Heart right ventricle (tissue), 16 donors: Measurements from ENCODE around the gene IL21R. TPM values are rescaled to one million over a fixed set of nuclear protein-coding genes. Genes with fewer than 3 reads are reported as not detected.

Experiments
- ATAC-seq, 8 donors: fragments of 200-7000 bp; cut with Tn5 transposase; one replicate each; pipeline ENCODE4 v1.9.1; 2020; ENCODE audit warnings: mild to moderate bottlenecking in 8 of 8, moderate library complexity in 8 of 8, moderate number of reproducible peaks in 1 of 8
- DNase-seq, 2 donors: peaks; one replicate each; pipeline ENCODE4 v3.0.0-alpha.2; 2020
- H3K27ac ChIP-seq, 10 donors: fragments of 200-600 bp; sonication (generic) in 2 of 10; one replicate each; pipeline versions ENCODE4 v1.5.0 to v1.8.0; 2020 to 2022; ENCODE audit warnings: mild to moderate bottlenecking in 3 of 10
- H3K27me3 ChIP-seq, 7 donors: fragments of 200-600 bp; one replicate each; pipeline ENCODE4 v1.8.0; 2021 to 2022; ENCODE audit warnings: mild to moderate bottlenecking in 2 of 7
- H3K36me3 ChIP-seq, 9 donors: fragments of 200-600 bp; sonication (generic) in 1 of 9; one replicate each; pipeline versions ENCODE4 v1.5.0 to v1.8.0; 2020 to 2022; ENCODE audit warnings: mild to moderate bottlenecking in 2 of 9
- H3K4me1 ChIP-seq, 9 donors: fragments of 200-600 bp; sonication (generic) in 1 of 9; one replicate each; pipeline versions ENCODE4 v1.5.0 to v1.8.0; 2020 to 2022; ENCODE audit warnings: mild to moderate bottlenecking in 4 of 9
- H3K4me3 ChIP-seq, 10 donors: fragments of 200-600 bp; sonication (generic) in 2 of 10; one replicate each; pipeline versions ENCODE4 v1.5.0 to v1.8.0; 2020 to 2022; ENCODE audit warnings: mild to moderate bottlenecking in 7 of 10, moderate library complexity in 2 of 10
- H3K9me3 ChIP-seq, 11 donors: fragments of 200-600 bp in 10 of 11; sonication (generic) in 2 of 11; one replicate each; pipeline versions ENCODE4 v1.5.0 to v1.8.0; 2013 to 2022; ENCODE audit warnings: mild to moderate bottlenecking in 2 of 11, control low read depth in 1 of 11, moderate library complexity in 1 of 11
- WGBS, 2 donors: extraction: QIAGEN DNeasy Blood & Tissue Kit; methylation state at CpG; one replicate each; pipeline ENCODE4 v1.1.7; 2013; ENCODE audit warnings: inconsistent platforms in 1 of 2; 5-methylcytosine and 5-hydroxymethylcytosine counted together
- intact Hi-C, 10 donors: fragments of 100-400 bp; cut with DNase I; formaldehyde crosslinking; loops; one replicate each; pipeline versions ENCODE4 v1.11.1 to v1.14.2; 2022
- polyA plus RNA-seq, 2 donors: library from polyadenylated mRNA; stranded (reverse); fragments of 200-250 nt; gene quantifications; one replicate each; pipeline ENCODE4 v1.2.3, GENCODE V29; 2013
- total RNA-seq, 10 donors: library from RNA; stranded (reverse); fragmentation: NEBNext Ultra II Directional in 3 of 10; extraction: Animal tissue kit (Norgen Biotek cat#: 25700) in 3 of 10; gene quantifications; one replicate each; pipeline versions ENCODE4 v1.2.1 to v1.2.4, GENCODE V29; 2021 to 2023
- TF ChIP-seq, protein P1 (sequence below), 9 donors: fragments of 200-600 bp; sonication (generic) in 2 of 9; IDR thresholded peaks; one replicate each; pipeline versions ENCODE4 v1.5.0 to v1.8.0; 2021 to 2022; ENCODE audit warnings: antibody characterized with exemption in 9 of 9, mild to moderate bottlenecking in 5 of 9, moderate library complexity in 1 of 9
- donor health status: Arrhythmogenic right ventricular cardiomyopathy.
- donor health status: ischemic (EF 13 %, LVEDD 7.1; RV severe dilation, severe dysfunction).
- donor health status: healthy with polysubstance abuse.
- donor health status: DM: no; HTN: yes; CAD: no.
- donor health status: DM: no; HTN: no; CAD: no.
- donor health status: ischemic (EF 25% LVEDD 6.9; RV normal size, moderate dysfunction).
- donor health status: ischemic (EF 25% LVEDD 5.7; RV mildly dilated, moderate dysfunction).
- donor health status: healthy.
- donor health status: DM: yes; HTN: yes; CAD: no.
- donor health status: Ischemic cardiomyopathy.
- donor health status: ischemic (EF 35%, LVEDD 5.7; RV mildly dilated, moderate dysfunction).
- donor health status: nonischemic (EF 11% LVEDD 7.7; RV severe dilation, severe dysfunction).
- donor health status: DM: yes; HTN: yes; CAD: no.
- donor health status: PGD.
- donor health status: ischemic (EF 29% LVEDD 5.4; RV normal size, mild dysfunction).
- donor health status: nonischemic (EF 23%, LVEDD 6.1; RV moderate dilation, normal function).

Gene IL21R
- total and polyA plus RNA-seq, 12 donors = 0.06 to 3.6 (median 0.14) TPM; not detected in 2

DNA sequence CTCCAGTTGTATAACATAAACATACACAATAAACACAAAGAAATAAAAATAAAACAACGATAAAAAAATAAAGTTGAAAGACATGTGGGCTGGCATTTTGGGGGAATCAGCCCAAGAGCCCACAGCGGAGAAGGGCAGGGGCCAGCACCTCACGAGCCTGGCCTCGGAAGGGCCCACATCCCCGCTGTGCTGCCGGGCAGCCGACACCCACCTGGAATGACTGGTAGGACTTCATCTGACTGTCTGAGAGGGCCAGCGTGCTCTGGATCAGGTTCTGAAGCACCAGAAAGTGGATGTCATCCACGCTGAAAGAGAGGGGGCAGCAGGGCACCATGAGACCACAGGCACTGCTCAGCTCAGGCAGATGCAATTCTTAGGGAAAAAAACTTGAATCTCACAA, 74.3 kb downstream of the IL21R start:
- Histone ChIP-seq H3K27me3 (no peaks in the 10 kb centered on the region), H3K4me1 (peaks cover 0 to under 1% (median 0%) of the 10 kb centered on the region in 9 donors), H3K9me3 (no peaks in the 10 kb centered on the region), H3K27ac (peak overlapping the region in 1 of 10 donors; percentile 14), H3K4me3 (no peak overlapping the region), H3K36me3 (peaks cover 3 to 100% (median 85%) of the 10 kb centered on the region in 9 donors)
- ATAC-seq (no peak), DNase-seq (no peak)
- WGBS, 2 donors = 96% methylated on average over 9 of the region's 9 CpGs
- intact Hi-C loops = loop anchor here in 1 of 10 donors (10.0 kb wide), 1 partner anchor 59 kb away; no protein-coding TSS in a partner anchor
- TF ChIP-seq, protein P1, sequence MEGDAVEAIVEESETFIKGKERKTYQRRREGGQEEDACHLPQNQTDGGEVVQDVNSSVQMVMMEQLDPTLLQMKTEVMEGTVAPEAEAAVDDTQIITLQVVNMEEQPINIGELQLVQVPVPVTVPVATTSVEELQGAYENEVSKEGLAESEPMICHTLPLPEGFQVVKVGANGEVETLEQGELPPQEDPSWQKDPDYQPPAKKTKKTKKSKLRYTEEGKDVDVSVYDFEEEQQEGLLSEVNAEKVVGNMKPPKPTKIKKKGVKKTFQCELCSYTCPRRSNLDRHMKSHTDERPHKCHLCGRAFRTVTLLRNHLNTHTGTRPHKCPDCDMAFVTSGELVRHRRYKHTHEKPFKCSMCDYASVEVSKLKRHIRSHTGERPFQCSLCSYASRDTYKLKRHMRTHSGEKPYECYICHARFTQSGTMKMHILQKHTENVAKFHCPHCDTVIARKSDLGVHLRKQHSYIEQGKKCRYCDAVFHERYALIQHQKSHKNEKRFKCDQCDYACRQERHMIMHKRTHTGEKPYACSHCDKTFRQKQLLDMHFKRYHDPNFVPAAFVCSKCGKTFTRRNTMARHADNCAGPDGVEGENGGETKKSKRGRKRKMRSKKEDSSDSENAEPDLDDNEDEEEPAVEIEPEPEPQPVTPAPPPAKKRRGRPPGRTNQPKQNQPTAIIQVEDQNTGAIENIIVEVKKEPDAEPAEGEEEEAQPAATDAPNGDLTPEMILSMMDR (IDR thresholded peaks at IDR 0.05) = no peak

DNA sequence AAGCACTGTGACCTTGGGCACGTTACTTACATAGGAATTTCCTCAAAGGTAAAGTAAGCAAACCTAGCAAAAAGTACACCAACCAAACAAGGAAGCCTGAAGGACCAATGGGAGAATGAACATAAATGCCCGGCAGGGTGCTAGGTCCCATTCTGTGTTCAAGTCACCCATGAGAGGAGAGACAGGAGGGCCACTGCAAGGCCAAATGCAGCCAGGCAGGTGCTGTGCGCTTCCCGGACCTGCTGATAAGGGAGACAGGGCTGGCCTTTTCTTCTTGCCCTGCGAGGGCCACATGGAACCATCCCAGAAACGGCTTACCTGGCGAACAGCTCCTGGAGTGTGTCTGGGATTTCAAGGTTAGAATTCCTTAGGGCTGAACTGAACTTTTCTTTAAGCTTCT, 78.8 kb downstream of the IL21R start:
- Histone ChIP-seq H3K36me3 (peaks cover 8 to 100% (median 97%) of the 10 kb centered on the region in 9 donors), H3K4me1 (no peaks in the 10 kb centered on the region), H3K4me3 (no peak overlapping the region), H3K27ac (no peak overlapping the region), H3K9me3 (no peaks in the 10 kb centered on the region), H3K27me3 (no peaks in the 10 kb centered on the region)
- no peak for ATAC-seq
- TF ChIP-seq, protein P1 (IDR thresholded peaks at IDR 0.05) = no peak
- DNase-seq = no peak
- intact Hi-C loops = no loop called here
- WGBS, 2 donors = 82 to 94% methylated on average over 7 of the region's 7 CpGs

DNA sequence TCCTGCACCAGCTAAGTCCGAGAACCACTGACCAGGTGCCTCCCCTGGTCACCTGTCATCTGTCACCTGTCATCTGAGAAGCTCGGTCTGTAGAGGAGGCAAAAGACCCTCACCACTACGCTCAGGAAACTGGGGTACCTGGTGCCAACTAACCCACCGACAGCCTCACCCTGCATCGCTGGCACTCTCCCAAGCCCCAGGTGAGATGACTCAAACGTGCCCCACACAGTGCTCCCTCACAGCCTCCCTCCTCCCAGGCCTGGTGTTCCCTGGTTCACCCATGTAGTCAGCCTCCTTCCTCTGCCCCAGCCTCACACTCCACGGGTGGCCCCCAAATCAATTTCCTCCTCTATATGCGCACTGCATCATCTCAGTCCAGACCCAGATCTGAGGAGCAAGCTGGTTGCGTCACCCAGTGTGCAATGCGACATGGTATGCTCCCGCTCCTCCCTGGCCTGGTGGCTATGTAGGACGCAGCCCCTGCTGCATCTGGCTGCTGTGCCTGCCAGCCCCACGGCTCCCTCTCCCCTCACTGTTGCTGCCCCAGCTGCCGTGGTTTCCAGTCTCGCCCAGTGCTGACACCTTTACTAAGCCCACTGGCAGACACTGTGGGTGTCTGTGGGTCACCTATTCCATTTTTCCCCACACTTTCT, 79.4 kb downstream of the IL21R start:
- TF ChIP-seq, protein P1 (IDR thresholded peaks at IDR 0.05) = no peak
- peaks cover 10 to 100% (median 97%) of the 10 kb centered on the region in 9 donors for H3K36me3 ChIP-seq
- H3K27ac ChIP-seq = no peak overlapping the region
- ATAC-seq = peak in 1 of 8 donors; percentile 41
- DNase-seq = no peak
- no peak overlapping the region for H3K4me3 ChIP-seq
- intact Hi-C loops = no loop called here
- no peaks in the 10 kb centered on the region for H3K9me3 ChIP-seq
- 91 to 93% methylated on average over 15 of the region's 15 CpGs for WGBS, 2 donors
- H3K27me3 ChIP-seq = no peaks in the 10 kb centered on the region
- H3K4me1 ChIP-seq = no peaks in the 10 kb centered on the region

DNA sequence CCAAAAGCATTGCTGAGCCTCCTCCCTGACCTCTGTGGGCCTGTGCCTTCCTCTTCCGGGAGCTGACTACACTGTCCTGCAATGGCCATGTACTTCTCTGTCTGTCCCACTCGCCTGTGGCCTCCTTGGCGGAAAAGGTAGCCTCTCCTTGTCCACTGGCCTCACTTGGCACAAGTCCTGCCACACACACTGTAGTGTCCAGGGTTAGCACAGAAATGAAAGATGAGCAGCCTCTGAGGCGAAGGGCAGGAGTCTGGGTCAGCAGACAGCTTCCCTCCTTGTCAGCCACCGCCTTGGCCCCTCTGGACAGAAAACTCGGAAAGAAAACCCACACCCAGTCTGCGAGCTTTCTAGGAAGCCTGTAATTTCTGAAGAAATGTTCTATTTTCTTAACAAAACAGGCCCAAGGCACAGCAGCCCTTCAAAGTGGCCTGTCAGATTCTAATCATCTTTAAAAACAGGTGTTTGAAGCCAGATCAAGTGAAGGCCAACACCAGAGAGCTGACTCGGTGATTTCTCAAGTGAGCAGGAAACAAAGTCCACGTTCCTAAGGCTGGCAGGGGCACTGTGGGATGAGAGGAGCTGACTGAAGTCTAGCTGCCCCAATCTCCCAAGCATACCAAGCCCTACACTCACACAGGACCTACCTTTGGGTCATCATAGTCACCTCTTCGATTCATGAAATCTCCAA, 80.6 kb downstream of the IL21R start:
- TF ChIP-seq, protein P1 (IDR thresholded peaks at IDR 0.05) = no peak
- Histone ChIP-seq H3K27me3 (no peaks in the 10 kb centered on the region), H3K27ac (no peak overlapping the region), H3K36me3 (peaks cover 10 to 100% (median 98%) of the 10 kb centered on the region in 9 donors), H3K9me3 (no peaks in the 10 kb centered on the region), H3K4me1 (no peaks in the 10 kb centered on the region), H3K4me3 (no peak overlapping the region)
- intact Hi-C loops = no loop called here
- DNase-seq (no peak), ATAC-seq (no peak)
- WGBS, 2 donors = 91 to 92% methylated on average over 10 of the region's 10 CpGs
